ENCODE results near the gene DCAKD. TPM values are rescaled to one million over a fixed set of nuclear protein-coding genes. Genes with fewer than 3 reads are reported as not detected.

The DCAKD gene
- polyA plus RNA-seq, 1 donor from 2014 or later, result 68.5 TPM

- Histone ChIP-seq H3K9ac (ENCODE audit: low read length) (no peak overlapping the region), H2AFZ (ENCODE audit: low read depth, low read length) (no peak overlapping the region), H3K9me2 (ENCODE audit: insufficient read depth, low read length) (no peaks in the 10 kb centered on the region), H3K4me2 (ENCODE audit: low read length) (no peak overlapping the region), H3F3A (ENCODE audit: insufficient read depth, low read length, poor library complexity, severe bottlenecking) (no peaks in the 10 kb centered on the region), H3K36me3 (ENCODE audit: insufficient read depth, low read length) (no peaks in the 10 kb centered on the region), H3K79me2 (replicated peaks; ENCODE audit: insufficient read depth, low read length) (no peaks in the 10 kb centered on the region), H4K20me1 (ENCODE audit: insufficient read depth) (no peaks in the 10 kb centered on the region), H3K9me3 (ENCODE audit: low read length) (no peaks in the 10 kb centered on the region), H3K27ac (ENCODE audit: low read length) (no peak overlapping the region), H3K27me3 (ENCODE audit: insufficient read depth, low read depth, low read length) (no peaks in the 10 kb centered on the region), H3K4me3 (ENCODE audit: low read length) (no peak overlapping the region)
- TF ChIP-seq EP300 (conservative IDR thresholded peaks at IDR 0.05; ENCODE audit: poor library complexity, severe bottlenecking) (no peak), RAD21 (conservative IDR thresholded peaks at IDR 0.05) (no peak), SMC3 (conservative IDR thresholded peaks at IDR 0.05; ENCODE audit: poor library complexity) (no peak), TAF1 (IDR thresholded peaks at IDR 0.05; ENCODE audit: low read depth) (no peak), MXI1 (conservative IDR thresholded peaks at IDR 0.05; ENCODE audit: poor library complexity, severe bottlenecking) (no peak)
- TF ChIP-seq, protein P1, sequence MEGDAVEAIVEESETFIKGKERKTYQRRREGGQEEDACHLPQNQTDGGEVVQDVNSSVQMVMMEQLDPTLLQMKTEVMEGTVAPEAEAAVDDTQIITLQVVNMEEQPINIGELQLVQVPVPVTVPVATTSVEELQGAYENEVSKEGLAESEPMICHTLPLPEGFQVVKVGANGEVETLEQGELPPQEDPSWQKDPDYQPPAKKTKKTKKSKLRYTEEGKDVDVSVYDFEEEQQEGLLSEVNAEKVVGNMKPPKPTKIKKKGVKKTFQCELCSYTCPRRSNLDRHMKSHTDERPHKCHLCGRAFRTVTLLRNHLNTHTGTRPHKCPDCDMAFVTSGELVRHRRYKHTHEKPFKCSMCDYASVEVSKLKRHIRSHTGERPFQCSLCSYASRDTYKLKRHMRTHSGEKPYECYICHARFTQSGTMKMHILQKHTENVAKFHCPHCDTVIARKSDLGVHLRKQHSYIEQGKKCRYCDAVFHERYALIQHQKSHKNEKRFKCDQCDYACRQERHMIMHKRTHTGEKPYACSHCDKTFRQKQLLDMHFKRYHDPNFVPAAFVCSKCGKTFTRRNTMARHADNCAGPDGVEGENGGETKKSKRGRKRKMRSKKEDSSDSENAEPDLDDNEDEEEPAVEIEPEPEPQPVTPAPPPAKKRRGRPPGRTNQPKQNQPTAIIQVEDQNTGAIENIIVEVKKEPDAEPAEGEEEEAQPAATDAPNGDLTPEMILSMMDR (IDR thresholded peaks at IDR 0.05; ENCODE audit: poor library complexity, severe bottlenecking), result no peak
These were observed 47.0 kb downstream of the DCAKD start for GRCh38 chr17:45004388-45004787.

DNA sequence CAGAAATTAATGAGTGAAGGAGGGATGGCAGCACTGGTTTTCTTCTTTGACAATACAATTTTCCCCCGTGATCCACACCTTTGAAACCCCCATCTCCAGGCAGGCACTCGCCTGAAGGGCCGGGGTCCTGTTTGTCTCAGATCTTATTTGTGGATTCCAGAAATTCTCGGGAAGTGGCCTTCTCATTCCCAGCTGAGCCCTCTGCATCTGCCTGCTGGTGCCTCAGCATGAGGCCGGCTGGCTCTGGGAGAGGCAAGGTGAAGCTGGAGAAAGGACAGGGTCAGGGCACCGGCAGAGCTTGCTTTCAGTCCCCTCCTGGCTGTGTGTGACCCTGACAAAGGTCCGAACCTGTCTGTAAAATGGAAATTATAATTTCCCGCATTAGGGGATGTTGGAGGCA lies 47.6 kb downstream of the DCAKD start:
- no peak overlapping the region for H3K4me3 ChIP-seq (ENCODE audit: low read length)
- H3K9me3 ChIP-seq (ENCODE audit: low read length), result no peaks in the 10 kb centered on the region
- no peaks in the 10 kb centered on the region for H3K36me3 ChIP-seq (ENCODE audit: insufficient read depth, low read length)
- H3F3A ChIP-seq (ENCODE audit: insufficient read depth, low read length, poor library complexity, severe bottlenecking), result no peaks in the 10 kb centered on the region
- no peaks in the 10 kb centered on the region for H3K27me3 ChIP-seq (ENCODE audit: insufficient read depth, low read depth, low read length)
- H4K20me1 ChIP-seq (ENCODE audit: insufficient read depth), result no peaks in the 10 kb centered on the region
- no peaks in the 10 kb centered on the region for H3K9me2 ChIP-seq (ENCODE audit: insufficient read depth, low read length)
- H3K9ac ChIP-seq (ENCODE audit: low read length), result no peak overlapping the region
- H3K79me2 ChIP-seq (replicated peaks; ENCODE audit: insufficient read depth, low read length), result no peaks in the 10 kb centered on the region
- H2AFZ ChIP-seq (ENCODE audit: low read depth, low read length), result no peak overlapping the region
- no peak overlapping the region for H3K27ac ChIP-seq (ENCODE audit: low read length)
- no peak overlapping the region for H3K4me2 ChIP-seq (ENCODE audit: low read length)
- TF ChIP-seq RAD21 (conservative IDR thresholded peaks at IDR 0.05) (no peak), EZH2 (IDR thresholded peaks at IDR 0.05; ENCODE audit: borderline replicate concordance, insufficient read depth, low read length, poor library complexity, severe bottlenecking) (no peak), EP300 (conservative IDR thresholded peaks at IDR 0.05; ENCODE audit: poor library complexity, severe bottlenecking) (no peak), TAF1 (IDR thresholded peaks at IDR 0.05; ENCODE audit: low read depth) (no peak), SMC3 (conservative IDR thresholded peaks at IDR 0.05; ENCODE audit: poor library complexity) (no peak), MXI1 (conservative IDR thresholded peaks at IDR 0.05; ENCODE audit: poor library complexity, severe bottlenecking) (no peak), POLR2AphosphoS5 (IDR thresholded peaks at IDR 0.05) (no peak)
- TF ChIP-seq, protein P1 (IDR thresholded peaks at IDR 0.05; ENCODE audit: poor library complexity, severe bottlenecking), result no peak
- TF ChIP-seq, protein P2, sequence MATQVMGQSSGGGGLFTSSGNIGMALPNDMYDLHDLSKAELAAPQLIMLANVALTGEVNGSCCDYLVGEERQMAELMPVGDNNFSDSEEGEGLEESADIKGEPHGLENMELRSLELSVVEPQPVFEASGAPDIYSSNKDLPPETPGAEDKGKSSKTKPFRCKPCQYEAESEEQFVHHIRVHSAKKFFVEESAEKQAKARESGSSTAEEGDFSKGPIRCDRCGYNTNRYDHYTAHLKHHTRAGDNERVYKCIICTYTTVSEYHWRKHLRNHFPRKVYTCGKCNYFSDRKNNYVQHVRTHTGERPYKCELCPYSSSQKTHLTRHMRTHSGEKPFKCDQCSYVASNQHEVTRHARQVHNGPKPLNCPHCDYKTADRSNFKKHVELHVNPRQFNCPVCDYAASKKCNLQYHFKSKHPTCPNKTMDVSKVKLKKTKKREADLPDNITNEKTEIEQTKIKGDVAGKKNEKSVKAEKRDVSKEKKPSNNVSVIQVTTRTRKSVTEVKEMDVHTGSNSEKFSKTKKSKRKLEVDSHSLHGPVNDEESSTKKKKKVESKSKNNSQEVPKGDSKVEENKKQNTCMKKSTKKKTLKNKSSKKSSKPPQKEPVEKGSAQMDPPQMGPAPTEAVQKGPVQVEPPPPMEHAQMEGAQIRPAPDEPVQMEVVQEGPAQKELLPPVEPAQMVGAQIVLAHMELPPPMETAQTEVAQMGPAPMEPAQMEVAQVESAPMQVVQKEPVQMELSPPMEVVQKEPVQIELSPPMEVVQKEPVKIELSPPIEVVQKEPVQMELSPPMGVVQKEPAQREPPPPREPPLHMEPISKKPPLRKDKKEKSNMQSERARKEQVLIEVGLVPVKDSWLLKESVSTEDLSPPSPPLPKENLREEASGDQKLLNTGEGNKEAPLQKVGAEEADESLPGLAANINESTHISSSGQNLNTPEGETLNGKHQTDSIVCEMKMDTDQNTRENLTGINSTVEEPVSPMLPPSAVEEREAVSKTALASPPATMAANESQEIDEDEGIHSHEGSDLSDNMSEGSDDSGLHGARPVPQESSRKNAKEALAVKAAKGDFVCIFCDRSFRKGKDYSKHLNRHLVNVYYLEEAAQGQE (IDR thresholded peaks at IDR 0.05; ENCODE audit: borderline replicate concordance), result no peak
